Measurements from ENCODE around the gene GSX2.
"Not testable (repeated sequence)": the region's sequence is repeated elsewhere in the genome, so short reads cannot be mapped to it uniquely, and the experiment has no call there.

Gene GSX2

DNA sequence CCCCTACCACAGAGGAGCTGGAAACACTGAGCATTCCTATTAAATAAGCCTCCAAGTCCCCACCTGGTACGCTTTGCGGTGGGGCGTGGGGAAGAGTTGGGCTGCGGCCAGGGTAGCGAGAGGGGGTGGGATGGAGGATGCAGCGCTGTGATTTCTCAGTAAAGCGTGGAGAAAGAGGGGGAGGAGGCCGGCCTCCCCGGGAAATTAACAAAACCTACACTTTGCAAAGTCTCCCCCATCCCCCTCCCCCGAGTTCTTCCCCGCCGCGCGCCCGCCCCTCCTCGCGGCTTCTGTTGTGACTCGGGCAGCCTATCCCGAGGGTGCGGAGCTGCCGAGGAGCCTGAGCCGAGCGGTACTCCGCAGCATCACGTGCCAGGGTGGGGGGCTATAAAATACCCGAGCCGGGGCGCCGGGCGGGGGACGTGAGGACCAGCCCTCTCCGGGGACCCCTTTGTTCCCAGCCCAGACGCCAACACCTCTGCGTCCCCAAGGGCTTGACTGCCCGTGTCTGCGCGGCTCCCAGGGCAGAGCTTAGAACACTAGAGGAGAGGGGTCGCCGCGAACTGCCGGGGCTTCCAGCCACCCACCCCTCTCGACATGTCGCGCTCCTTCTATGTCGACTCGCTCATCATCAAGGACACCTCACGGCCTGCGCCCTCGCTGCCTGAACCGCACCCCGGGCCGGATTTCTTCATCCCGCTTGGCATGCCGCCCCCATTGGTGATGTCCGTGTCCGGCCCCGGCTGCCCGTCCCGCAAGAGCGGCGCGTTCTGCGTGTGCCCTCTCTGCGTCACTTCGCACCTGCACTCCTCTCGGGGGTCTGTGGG is at the start of gene GSX2:
GSX2 (plus strand) TSS at position 416 of the 827 bp plus-strand sequence; CDS start at position 598, 182 bp downstream.
- no peak for DNase-seq (ENCODE audit: low read depth in 2 of 2)

DNA sequence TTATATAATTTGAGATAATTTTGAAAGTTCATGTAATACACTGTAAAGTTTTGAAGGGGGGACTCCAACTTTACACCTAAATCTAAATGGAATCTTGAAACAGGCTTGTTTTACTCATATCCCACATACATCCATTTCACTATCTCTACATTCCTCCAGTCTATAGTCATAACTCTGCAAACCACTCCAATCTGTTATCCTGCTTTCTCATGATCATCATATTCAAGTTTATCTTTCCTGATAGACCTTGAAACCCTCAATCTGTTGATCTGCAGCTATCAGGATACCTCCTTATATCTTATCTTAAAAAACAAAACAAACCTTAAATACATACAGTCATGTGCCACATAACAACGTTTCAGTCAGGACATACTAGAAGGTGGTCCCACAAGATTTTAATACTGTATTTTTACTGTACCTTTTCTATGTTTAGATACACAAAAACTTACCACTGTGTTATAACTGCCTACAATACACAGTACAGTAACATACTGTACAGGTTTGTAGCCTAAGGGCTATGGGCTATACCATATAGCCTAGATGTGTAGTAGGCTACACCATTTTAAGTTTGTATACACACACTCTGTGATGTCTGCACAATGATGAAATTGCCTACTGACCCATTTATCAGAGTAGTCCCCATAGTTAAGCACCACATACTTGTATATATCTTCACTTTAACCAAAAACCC is 49.6 kb upstream of the GSX2 start:
- DNase-seq (ENCODE audit: low read depth in 2 of 2): no peak

GRCh38 chr4:54053322-54053721 is 46.6 kb upstream of the GSX2 start:
- DNase-seq (ENCODE audit: low read depth in 2 of 2): not testable (repeated sequence)

DNA sequence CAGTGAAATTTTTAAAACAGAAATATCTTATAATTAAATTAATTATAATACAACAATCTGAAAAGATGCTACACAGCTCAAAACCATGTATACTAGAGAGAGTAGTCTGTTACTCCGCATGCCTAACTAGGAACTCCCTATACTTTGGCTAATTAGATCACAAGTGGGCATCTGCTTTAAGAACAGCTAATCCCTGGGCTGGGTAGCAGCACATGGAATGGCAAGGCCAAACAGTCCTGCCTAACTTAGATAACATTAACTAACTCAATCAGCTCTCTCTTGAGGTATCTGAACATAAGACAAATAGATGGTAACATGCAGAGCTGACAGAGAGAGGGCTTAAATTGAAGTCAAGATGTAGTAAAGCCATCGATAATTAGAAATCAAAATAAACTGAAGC is 45.5 kb upstream of the GSX2 start:
- no peak for DNase-seq (ENCODE audit: low read depth in 2 of 2)

GRCh38 chr4:54055494-54055893 is 44.5 kb upstream of the GSX2 start:
- DNase-seq (ENCODE audit: low read depth in 2 of 2): no peak

- no peak for DNase-seq (ENCODE audit: low read depth in 2 of 2)
These were observed 43.6 kb upstream of the GSX2 start for GRCh38 chr4:54056360-54056759.

DNA sequence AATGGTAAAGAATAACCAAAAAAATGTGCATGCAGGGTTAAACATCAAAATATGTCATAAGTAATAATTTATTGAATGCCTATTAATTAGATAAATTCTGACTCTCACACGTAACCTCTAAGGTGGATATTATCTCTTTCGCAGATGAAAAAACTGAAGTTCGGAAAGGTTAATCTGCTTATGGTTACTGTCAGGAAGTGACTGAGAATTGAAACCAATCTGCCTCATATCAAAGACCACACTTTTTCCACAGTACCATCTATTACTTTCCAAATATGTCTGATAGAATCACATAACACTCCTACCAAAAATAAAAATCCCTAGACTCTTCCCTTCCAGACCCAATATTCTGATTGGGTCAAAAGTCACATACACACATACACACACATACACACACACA is 41.8 kb upstream of the GSX2 start:
- no peak for DNase-seq (ENCODE audit: low read depth in 2 of 2)

GRCh38 chr4:54060116-54060515 is 39.8 kb upstream of the GSX2 start:
- DNase-seq (ENCODE audit: low read depth in 2 of 2): no peak

- no peak for DNase-seq (ENCODE audit: low read depth in 2 of 2)
These were observed 38.9 kb upstream of the GSX2 start for GRCh38 chr4:54061067-54061466.

DNA sequence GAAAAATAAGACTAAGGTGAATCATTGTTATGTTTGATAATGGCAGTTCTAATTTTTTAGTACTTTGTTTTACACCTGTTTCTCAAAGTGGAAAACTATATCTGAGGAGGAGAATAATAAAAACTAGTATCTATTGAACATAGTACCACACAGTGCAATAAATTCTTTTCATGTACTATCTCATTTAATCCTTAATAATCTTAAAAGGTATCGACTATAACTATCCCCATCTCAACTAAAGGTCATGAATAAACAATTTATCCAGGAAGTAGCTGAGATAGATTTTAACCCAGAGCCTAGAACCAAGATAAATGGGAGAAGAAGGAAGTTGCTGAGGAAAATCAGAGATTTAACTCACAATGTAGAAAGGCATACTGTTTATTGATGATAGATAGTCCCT is 38.1 kb upstream of the GSX2 start:
- DNase-seq (ENCODE audit: low read depth in 2 of 2): no peak

GRCh38 chr4:54062392-54062791 is 37.6 kb upstream of the GSX2 start:
- no peak for DNase-seq (ENCODE audit: low read depth in 2 of 2)

GRCh38 chr4:54063229-54063628 is 36.7 kb upstream of the GSX2 start:
- DNase-seq (ENCODE audit: low read depth in 2 of 2): no peak

DNA sequence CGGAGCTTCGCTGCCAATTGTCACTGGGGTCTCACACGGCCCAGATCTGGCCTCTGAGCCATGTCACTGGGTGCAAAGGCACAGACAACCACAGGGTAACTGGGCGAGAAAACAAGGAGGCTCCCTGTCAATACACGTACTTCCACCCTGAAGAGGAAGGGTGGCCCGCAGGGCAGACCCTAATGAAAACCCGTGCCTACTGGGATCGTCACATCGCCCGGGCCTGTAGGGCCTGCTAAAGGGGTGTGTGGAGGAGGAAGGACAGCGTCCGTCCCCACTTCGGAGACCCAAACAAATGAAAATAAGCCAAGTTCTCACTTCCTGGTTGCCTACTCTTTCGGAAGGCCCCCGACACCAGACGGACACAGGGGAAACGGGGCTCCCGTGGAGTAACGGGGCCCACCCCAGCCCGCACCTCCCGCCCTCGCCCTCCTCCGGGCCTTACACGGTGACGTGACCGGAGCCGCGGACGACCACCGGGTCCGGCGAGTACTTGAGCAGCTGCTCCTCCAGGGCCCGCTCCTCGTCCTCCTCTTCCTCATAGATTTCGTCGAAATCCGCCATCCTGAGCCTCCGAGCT is 36.1 kb upstream of the GSX2 start:
- DNase-seq (ENCODE audit: low read depth in 2 of 2): peak in 1 of 2 donors; percentile 4

DNA sequence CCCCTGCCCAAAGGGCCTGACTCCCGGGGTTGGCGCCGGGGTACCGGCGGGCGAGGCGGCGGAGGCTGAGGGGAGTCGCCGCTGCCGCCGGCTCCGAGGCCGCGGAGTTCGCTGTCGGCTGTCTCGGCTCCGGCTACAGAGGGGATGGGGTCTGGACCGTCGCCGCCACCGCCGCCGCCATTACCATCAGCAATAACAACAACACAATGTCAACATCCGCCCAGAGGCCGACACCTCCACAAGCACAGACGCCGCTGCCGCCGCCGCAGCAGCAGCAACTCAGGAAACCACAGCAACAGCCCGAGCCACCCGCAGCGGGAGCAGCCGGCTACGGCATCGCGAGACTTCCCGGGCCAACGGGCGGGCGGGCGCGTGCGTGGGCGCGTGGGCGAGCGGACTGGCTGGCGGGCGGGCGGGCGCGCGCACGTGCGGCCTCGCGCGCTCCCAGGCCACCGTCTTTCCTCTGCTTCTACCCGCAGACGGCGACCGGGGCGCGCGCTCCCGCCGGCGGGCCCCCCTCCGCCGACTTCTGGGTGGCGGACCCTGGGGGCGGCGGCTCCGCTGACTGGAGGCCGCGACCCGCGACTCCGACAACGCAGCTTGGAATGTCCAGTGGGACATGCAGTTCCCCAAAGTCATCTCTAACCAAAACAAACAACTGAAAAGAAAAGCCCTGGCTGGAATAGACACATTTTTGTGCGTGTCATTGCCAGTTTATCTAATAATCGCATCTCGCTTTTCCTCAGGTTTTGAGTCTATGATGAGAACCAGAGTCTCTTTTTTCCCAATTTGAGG is 35.4 kb upstream of the GSX2 start, which contains the start of gene CHIC2:
CHIC2 (minus strand) TSS at position 289 of the 795 bp plus-strand sequence. CDS start 305 bp downstream, outside the sequence.
- DNase-seq (ENCODE audit: low read depth in 2 of 2): peak; percentile 89 to 90

DNA sequence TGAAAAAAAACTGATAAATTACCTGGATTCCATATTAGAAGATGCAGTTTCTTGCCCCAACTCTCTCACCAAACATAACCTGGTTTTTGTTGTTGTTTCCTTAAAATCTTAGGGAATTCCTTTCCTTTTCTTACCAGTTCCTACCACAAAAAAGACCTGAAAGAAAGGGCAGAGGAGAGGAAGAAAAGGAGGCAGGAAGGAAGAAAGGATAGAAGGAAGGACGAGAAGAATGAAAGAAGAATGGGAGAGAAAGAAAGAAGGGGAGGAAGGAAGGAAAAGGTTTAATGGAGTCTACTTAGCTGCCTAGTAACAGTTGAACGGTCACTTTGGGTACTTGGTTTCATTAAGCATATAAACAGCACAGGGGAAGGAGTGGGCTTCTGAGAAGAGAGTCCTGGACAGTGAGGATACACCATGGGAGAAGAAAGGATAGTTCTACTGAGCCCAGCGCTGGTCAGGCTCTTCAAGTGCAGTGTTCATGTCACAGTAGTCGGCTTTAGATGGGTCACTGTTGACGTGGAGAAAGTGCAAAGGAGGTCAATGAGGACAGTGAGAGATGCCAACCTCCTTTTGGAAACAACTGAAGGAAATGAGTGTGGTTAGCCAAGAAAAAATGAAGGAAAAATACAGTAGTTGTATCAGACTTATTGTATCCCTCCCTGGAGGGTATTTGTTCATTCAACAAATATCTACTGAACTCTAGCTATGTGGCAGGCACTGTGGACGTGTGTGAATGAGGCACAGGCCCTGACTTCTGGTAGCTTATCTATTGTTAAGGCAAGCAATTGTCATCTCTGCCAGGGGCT is 34.5 kb upstream of the GSX2 start:
- no peak for DNase-seq (ENCODE audit: low read depth in 2 of 2)

GRCh38 chr4:54066088-54066415 is 33.9 kb upstream of the GSX2 start:
- no peak for DNase-seq (ENCODE audit: low read depth in 2 of 2)

- DNase-seq (ENCODE audit: low read depth in 2 of 2): no peak
These were observed 33.2 kb upstream of the GSX2 start for GRCh38 chr4:54066718-54067129.

DNA sequence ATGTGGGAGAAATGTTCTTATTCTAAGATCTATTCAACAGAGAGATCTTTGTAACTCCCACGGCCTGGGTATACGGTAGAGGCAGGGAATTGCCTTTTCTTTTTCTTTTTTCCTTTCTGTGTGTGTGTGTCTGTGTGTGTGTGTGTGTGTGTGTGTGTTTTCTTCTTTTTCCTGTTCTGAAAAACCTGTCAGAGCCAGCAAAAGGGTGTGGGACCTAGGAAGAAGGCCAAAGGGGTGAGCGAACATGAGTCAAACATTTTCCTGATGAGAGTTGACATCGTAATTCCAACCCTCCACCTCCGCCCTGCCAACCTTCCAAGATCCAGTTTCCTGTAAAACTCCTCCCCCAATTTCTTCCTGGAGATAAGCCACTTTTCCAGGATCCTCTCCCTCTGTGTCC is 32.8 kb upstream of the GSX2 start:
- no peak for DNase-seq (ENCODE audit: low read depth in 2 of 2)

- no peak for DNase-seq (ENCODE audit: low read depth in 2 of 2)
These were observed 26.6 kb upstream of the GSX2 start for GRCh38 chr4:54073271-54073880.

DNA sequence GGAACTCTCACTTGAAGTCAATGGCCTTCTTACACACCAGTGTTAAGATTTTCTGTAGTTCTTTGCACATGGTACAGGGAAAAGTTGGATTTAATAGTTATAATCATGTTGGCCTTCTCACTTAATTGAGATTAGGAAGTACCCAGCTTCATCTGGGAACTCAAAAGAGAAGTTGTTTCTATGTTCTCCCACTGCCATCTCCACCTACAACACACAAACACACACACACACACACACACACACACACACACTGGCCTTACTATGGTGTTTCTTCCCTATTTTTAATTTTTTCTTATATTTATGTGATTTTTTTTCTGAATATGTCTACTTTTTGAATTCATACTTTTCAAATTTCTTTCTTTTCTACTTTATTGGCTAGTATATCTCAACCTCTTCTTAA is 25.6 kb upstream of the GSX2 start:
- no peak for DNase-seq (ENCODE audit: low read depth in 2 of 2)

- DNase-seq (ENCODE audit: low read depth in 2 of 2): no peak
These were observed 23.3 kb upstream of the GSX2 start for GRCh38 chr4:54076673-54077072.

Data from activated CD4-positive, alpha-beta T cell treated with anti-CD3 and anti-CD28 coated beads for 24 hours (primary cell).